GM21723 (cell line): ENCODE results near the gene EFNA3.

Source experiments
- ATAC-seq: cut with Tn5 transposase; IDR thresholded peaks from one replicate; pipeline ENCODE4 v1.9.1; 2021; ENCODE audit warnings: mild to moderate bottlenecking, moderate library complexity; ENCODE audit not compliant: unreplicated experiment

EFNA3 gene

GRCh38 chr1:155128755-155129473 lies 50.3 kb downstream of the EFNA3 start:
- ATAC-seq, result no peak

- ATAC-seq, result no peak
Observed at GRCh38 chr1:155130272-155131006, 51.8 kb downstream of the EFNA3 start.

- no peak for ATAC-seq
Observed at GRCh38 chr1:155131285-155131684, 52.6 kb downstream of the EFNA3 start.

GRCh38 chr1:155131856-155132255 lies 53.2 kb downstream of the EFNA3 start:
- ATAC-seq, result no peak

GRCh38 chr1:155133799-155134281 lies 55.2 kb downstream of the EFNA3 start:
- ATAC-seq, result no peak

GRCh38 chr1:155134322-155134721 lies 55.7 kb downstream of the EFNA3 start:
- no peak for ATAC-seq

- ATAC-seq, result no peak
Observed at GRCh38 chr1:155134880-155135414, 56.3 kb downstream of the EFNA3 start.

GRCh38 chr1:155135415-155136028 lies 56.9 kb downstream of the EFNA3 start, which contains the start of gene SLC50A1:
Gene SLC50A1, plus strand, starts transcription at chr1:155135852. Its CDS starts 60 bp downstream, at chr1:155135912.
- ATAC-seq, result peak; percentile 66

GRCh38 chr1:155136748-155137147 lies 58.1 kb downstream of the EFNA3 start:
- ATAC-seq, result no peak
